A549 (cell line): Measurements from ENCODE around the gene NPHP1. TPM values are rescaled to one million over a fixed set of nuclear protein-coding genes. Genes with fewer than 3 reads are reported as not detected.
A peak's percentile ranks its signal among the peaks of the same experiment; 100 is the strongest.

Experiments used
- ATAC-seq, 2 experiments: fragments of 200-7000 bp in 1 of 2; fragments of >200 bp in 1 of 2; cut with Nextera tagmentation in 1 of 2; cut with Tn5 transposase in 1 of 2; 3 replicates each; pipeline versions ENCODE4 v1.8.0 to v1.9.1; 2018 to 2020; ENCODE audit warnings: mild to moderate bottlenecking in 1 of 2, moderate library complexity in 1 of 2
- CTCF ChIA-PET: fragments of 300-600 bp; sonication (Branson Sonifier 250); formaldehyde crosslinking; extraction: SDS; loops from one replicate; lab custom pipeline; 2021; ENCODE audit warnings: antibody characterized with exemption, inconsistent platforms; lab: Yijun Ruan, JAX
- POLR2A ChIA-PET: fragments of 350-600 bp; formaldehyde crosslinking; extraction: SDS; loops from one replicate; lab custom pipeline; 2021; ENCODE audit warnings: antibody characterized with exemption, inconsistent platforms; lab: Yijun Ruan, JAX
- DNase-seq, 2 experiments: peaks; one replicate each; pipeline versions ENCODE4 v3.0.0 to v3.0.0-alpha.2; 2011 to 2016; ENCODE audit warnings: low read depth in 1 of 2, low spot score in 1 of 2
- FAIRE-seq: peaks from 2 replicates; lab custom pipeline; 2011; peaks lifted over from hg19 to GRCh38; lab: Jason Lieb, UNC
- H3K27ac ChIP-seq, 2 experiments: fragments of >200 bp; sonication (Bioruptor Twin); formaldehyde crosslinking; 3 replicates each; pipeline ENCODE4 v1.5.1; 2016 to 2017
- H3K4me1 ChIP-seq: fragments of >200 bp; sonication (Bioruptor Twin); formaldehyde crosslinking; 3 replicates; pipeline ENCODE4 v1.6.1; 2016
- H3K4me2 ChIP-seq: fragments of >200 bp; sonication (Bioruptor Twin); formaldehyde crosslinking; 3 replicates; pipeline ENCODE4 v1.6.1; 2016
- H3K4me3 ChIP-seq: fragments of >200 bp; sonication (Bioruptor Twin); formaldehyde crosslinking; 3 replicates; pipeline ENCODE4 v1.5.1; 2016
- H3K9me3 ChIP-seq: fragments of >200 bp; sonication (Bioruptor Twin); formaldehyde crosslinking; 3 replicates; pipeline ENCODE4 v1.6.1; 2016
- CHD2 ChIP-seq: fragments of 150-350 bp; IDR thresholded peaks from 2 replicates; pipeline ENCODE4 v1.6.1; 2014; ENCODE audit warnings: low read length; ENCODE audit not compliant: partially characterized antibody
- EHF ChIP-seq: fragments of 250-450 bp; sonication (Bioruptor Pico); IDR thresholded peaks from 2 replicates; pipeline ENCODE4 v1.5.0; 2020; ENCODE audit warnings: mild to moderate bottlenecking
- FOSB ChIP-seq: fragments of 250-450 bp; sonication (Bioruptor Pico); IDR thresholded peaks from 2 replicates; pipeline ENCODE4 v1.5.0; 2020; ENCODE audit warnings: mild to moderate bottlenecking, moderate library complexity
- GATA3 ChIP-seq: IDR thresholded peaks from 2 replicates; pipeline ENCODE4 v1.6.1; 2012; ENCODE audit warnings: borderline replicate concordance
- HDAC2 ChIP-seq: fragments of 200-600 bp; sonication (generic); IDR thresholded peaks from 2 replicates; pipeline ENCODE4 v1.6.1; 2016
- HEYL ChIP-seq: fragments of 250-450 bp; sonication (Bioruptor Pico); IDR thresholded peaks from 2 replicates; pipeline ENCODE4 v1.8.0; 2021; ENCODE audit warnings: mild to moderate bottlenecking, moderate library complexity
- HOXA7 ChIP-seq: fragments of 250-450 bp; sonication (Bioruptor Pico); IDR thresholded peaks from 2 replicates; pipeline ENCODE4 v1.5.0; 2020; ENCODE audit warnings: mild to moderate bottlenecking, moderate library complexity
- KDM1A ChIP-seq: fragments of 200-600 bp; sonication (generic); IDR thresholded peaks from 2 replicates; pipeline ENCODE4 v1.6.1; 2016; ENCODE audit warnings: low read depth, mild to moderate bottlenecking
- KDM5A ChIP-seq: fragments of 200-600 bp; sonication (generic); IDR thresholded peaks from 2 replicates; pipeline ENCODE4 v1.6.1; 2016; ENCODE audit warnings: antibody characterized with exemption, mild to moderate bottlenecking
- MAFK ChIP-seq: fragments of 450-650 bp; IDR thresholded peaks from 2 replicates; pipeline ENCODE4 v1.6.1; 2014; ENCODE audit not compliant: partially characterized antibody
- MAZ ChIP-seq: fragments of 150-350 bp; IDR thresholded peaks from 2 replicates; pipeline ENCODE4 v1.6.1; 2014; ENCODE audit warnings: antibody characterized with exemption, low read depth, low read length, borderline replicate concordance
- MYC ChIP-seq: IDR thresholded peaks from 2 replicates; pipeline ENCODE4 v1.6.1; 2012; ENCODE audit warnings: mild to moderate bottlenecking, inconsistent platforms, low read length, improper control_type of control experiment, borderline replicate concordance
- NPAS2 ChIP-seq: fragments of 250-450 bp; sonication (Bioruptor Pico); IDR thresholded peaks from 2 replicates; pipeline ENCODE4 v1.8.0; 2022; ENCODE audit warnings: mild to moderate bottlenecking, moderate library complexity, borderline replicate concordance
- NR3C1 ChIP-seq: fragments of >200 bp; sonication (Bioruptor Twin); formaldehyde crosslinking; IDR thresholded peaks from 3 replicates; pipeline ENCODE4 v1.6.1; 2017
- PHF8 ChIP-seq: fragments of 200-600 bp; sonication (generic); IDR thresholded peaks from 2 replicates; pipeline ENCODE4 v1.6.1; 2016; ENCODE audit warnings: low read depth, mild to moderate bottlenecking, antibody characterized with exemption, moderate library complexity, borderline replicate concordance
- RAD21 ChIP-seq, 2 experiments: fragments of >200 bp in 1 of 2; sonication (Bioruptor Twin) in 1 of 2; formaldehyde crosslinking in 1 of 2; IDR thresholded peaks in 1 of 2; conservative IDR thresholded peaks in 1 of 2; 2 replicates in 1 of 2; 3 replicates in 1 of 2; pipeline ENCODE4 v1.6.1; 2012 to 2018; ENCODE audit warnings: inconsistent platforms in 1 of 2
- RARB ChIP-seq: fragments of 250-450 bp; sonication (Bioruptor Pico); IDR thresholded peaks from 2 replicates; pipeline ENCODE4 v1.8.0; 2021; ENCODE audit warnings: mild to moderate bottlenecking, moderate library complexity
- RNF2 ChIP-seq: fragments of 200-600 bp; sonication (generic); IDR thresholded peaks from 2 replicates; pipeline ENCODE4 v1.6.1; 2016; ENCODE audit warnings: low read depth, mild to moderate bottlenecking, antibody characterized with exemption, moderate library complexity, borderline replicate concordance
- SMC3 ChIP-seq: fragments of >200 bp; sonication (Bioruptor Twin); formaldehyde crosslinking; IDR thresholded peaks from 3 replicates; pipeline ENCODE4 v1.6.1; 2018; ENCODE audit warnings: inconsistent platforms
- SREBF2 ChIP-seq: fragments of 450-650 bp; IDR thresholded peaks from 2 replicates; pipeline ENCODE4 v1.6.1; 2014; ENCODE audit warnings: mild to moderate bottlenecking, moderate library complexity
- WGBS: methylation state at CpG from one replicate; pipeline ENCODE4 v1.1.6; 2017; ENCODE audit errors: missing lambda C conversion rate; 5-methylcytosine and 5-hydroxymethylcytosine counted together
- polyA plus RNA-seq, 4 experiments: library from polyadenylated mRNA; depleted of rRNA in 3 of 4; stranded (reverse); fragments of >200 nt; fragmentation: RNase III in 1 of 4; extraction: RNeasy Plus Mini Kit Qiagen cat#74134 plus additional on column Dnase treatment in 1 of 4; gene quantifications; 2 replicates in 3 of 4; 3 replicates in 1 of 4; pipeline ENCODE4 v1.2.3, GENCODE V29; 2011 to 2017
- TF ChIP-seq, protein P1 (sequence below): fragments of 200-600 bp; sonication (generic); IDR thresholded peaks from 2 replicates; pipeline ENCODE4 v1.6.1; 2016; ENCODE audit warnings: antibody characterized with exemption, mild to moderate bottlenecking, moderate library complexity
- TF ChIP-seq, protein P2 (sequence below): IDR thresholded peaks from 2 replicates; pipeline ENCODE4 v1.6.1; 2012
- TF ChIP-seq, protein P3 (sequence below): fragments of >200 bp; sonication (Bioruptor Twin); formaldehyde crosslinking; IDR thresholded peaks from 3 replicates; pipeline ENCODE4 v1.5.1; 2016
- TF ChIP-seq, protein P4 (sequence below): fragments of 450-650 bp; IDR thresholded peaks from 2 replicates; pipeline ENCODE4 v1.6.1; 2014; ENCODE audit warnings: antibody characterized with exemption
- TF ChIP-seq, protein P5 (sequence below): fragments of 250-450 bp; sonication (Bioruptor Pico); IDR thresholded peaks from 2 replicates; pipeline ENCODE4 v1.5.0; 2021; ENCODE audit warnings: mild to moderate bottlenecking, moderate library complexity, borderline replicate concordance

NPHP1 gene
- polyA plus RNA-seq, 2 of the 4 experiments (the other 2 are of a cell fraction) = 8.4 to 15.4 TPM

DNA sequence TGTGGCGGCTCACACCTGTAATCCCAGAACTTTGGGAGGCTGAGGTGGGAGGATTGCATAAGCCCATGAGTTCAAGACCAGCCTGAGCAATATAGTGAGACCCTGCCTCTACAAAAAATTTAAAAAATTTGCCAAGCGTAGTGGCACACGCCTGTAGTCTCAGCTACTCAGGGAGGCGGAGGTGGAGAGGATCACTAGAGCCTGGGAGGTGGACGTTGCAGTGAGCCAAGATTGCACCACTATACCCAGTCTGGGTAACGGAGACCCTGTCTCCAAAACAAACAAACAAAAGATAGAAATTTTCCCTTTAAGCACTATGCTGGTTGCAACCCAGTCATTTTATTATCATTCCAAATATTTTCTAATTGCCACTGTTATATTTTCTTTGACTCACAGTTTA lies 32.3 kb downstream of the NPHP1 start:
- Histone ChIP-seq H3K4me3 (no peak overlapping the region), H3K27ac (no peak overlapping the region), H3K4me1 (peaks cover 9% of the 10 kb centered on the region), H3K9me3 (no peaks in the 10 kb centered on the region), H3K4me2 (no peak overlapping the region)
- TF ChIP-seq, protein P1, sequence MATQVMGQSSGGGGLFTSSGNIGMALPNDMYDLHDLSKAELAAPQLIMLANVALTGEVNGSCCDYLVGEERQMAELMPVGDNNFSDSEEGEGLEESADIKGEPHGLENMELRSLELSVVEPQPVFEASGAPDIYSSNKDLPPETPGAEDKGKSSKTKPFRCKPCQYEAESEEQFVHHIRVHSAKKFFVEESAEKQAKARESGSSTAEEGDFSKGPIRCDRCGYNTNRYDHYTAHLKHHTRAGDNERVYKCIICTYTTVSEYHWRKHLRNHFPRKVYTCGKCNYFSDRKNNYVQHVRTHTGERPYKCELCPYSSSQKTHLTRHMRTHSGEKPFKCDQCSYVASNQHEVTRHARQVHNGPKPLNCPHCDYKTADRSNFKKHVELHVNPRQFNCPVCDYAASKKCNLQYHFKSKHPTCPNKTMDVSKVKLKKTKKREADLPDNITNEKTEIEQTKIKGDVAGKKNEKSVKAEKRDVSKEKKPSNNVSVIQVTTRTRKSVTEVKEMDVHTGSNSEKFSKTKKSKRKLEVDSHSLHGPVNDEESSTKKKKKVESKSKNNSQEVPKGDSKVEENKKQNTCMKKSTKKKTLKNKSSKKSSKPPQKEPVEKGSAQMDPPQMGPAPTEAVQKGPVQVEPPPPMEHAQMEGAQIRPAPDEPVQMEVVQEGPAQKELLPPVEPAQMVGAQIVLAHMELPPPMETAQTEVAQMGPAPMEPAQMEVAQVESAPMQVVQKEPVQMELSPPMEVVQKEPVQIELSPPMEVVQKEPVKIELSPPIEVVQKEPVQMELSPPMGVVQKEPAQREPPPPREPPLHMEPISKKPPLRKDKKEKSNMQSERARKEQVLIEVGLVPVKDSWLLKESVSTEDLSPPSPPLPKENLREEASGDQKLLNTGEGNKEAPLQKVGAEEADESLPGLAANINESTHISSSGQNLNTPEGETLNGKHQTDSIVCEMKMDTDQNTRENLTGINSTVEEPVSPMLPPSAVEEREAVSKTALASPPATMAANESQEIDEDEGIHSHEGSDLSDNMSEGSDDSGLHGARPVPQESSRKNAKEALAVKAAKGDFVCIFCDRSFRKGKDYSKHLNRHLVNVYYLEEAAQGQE = no peak
- ChIA-PET POLR2A (no interaction called here), CTCF (interaction anchor here (3.7 kb wide), 1 partner anchor 15 kb away, joined by 17 read pairs; no protein-coding TSS in a partner anchor)
- no peak for FAIRE-seq
- no peak for DNase-seq
- no peak for ATAC-seq
- 80% methylated on average over 6 of the region's 6 CpGs for WGBS

DNA sequence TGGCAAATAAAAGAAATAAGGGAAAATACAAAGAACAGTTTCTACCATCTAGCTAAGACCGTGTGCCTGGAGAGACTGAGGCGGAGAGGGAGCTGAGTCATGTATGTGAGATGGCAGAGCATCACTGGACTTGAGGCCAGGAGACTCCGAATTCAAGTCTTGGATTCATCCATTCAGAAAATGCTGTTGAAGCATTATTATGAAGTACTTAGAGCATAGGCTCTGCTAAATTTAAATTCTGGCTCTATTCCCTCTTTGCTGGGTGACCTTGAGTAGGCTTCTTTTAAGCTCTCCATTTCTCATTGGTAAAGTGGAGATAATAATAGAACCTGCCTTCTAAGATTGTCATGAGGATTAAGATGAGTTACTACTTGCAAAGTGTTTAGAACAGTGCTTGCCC lies 34.7 kb downstream of the NPHP1 start:
- Histone ChIP-seq H3K27ac (no peak overlapping the region), H3K9me3 (no peaks in the 10 kb centered on the region), H3K4me2 (no peak overlapping the region), H3K4me3 (no peak overlapping the region), H3K4me1 (peaks cover 9% of the 10 kb centered on the region)
- FAIRE-seq = no peak
- no peak for DNase-seq
- POLR2A ChIA-PET = no interaction called here
- no peak for ATAC-seq
- 62% methylated on average over 3 of the region's 3 CpGs for WGBS
- CTCF ChIA-PET = interaction anchor here (2.1 to 3.7 kb wide), 2 partner anchors 13 to 54 kb away, joined by 7 to 17 read pairs; partner anchors contain the start of gene MALL
- TF ChIP-seq, protein P2, sequence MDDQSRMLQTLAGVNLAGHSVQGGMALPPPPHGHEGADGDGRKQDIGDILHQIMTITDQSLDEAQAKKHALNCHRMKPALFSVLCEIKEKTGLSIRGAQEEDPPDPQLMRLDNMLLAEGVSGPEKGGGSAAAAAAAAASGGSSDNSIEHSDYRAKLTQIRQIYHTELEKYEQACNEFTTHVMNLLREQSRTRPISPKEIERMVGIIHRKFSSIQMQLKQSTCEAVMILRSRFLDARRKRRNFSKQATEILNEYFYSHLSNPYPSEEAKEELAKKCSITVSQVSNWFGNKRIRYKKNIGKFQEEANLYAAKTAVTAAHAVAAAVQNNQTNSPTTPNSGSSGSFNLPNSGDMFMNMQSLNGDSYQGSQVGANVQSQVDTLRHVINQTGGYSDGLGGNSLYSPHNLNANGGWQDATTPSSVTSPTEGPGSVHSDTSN = no peak
- peak; percentile 59 for TF ChIP-seq MAFK
- TF ChIP-seq, protein P3, sequence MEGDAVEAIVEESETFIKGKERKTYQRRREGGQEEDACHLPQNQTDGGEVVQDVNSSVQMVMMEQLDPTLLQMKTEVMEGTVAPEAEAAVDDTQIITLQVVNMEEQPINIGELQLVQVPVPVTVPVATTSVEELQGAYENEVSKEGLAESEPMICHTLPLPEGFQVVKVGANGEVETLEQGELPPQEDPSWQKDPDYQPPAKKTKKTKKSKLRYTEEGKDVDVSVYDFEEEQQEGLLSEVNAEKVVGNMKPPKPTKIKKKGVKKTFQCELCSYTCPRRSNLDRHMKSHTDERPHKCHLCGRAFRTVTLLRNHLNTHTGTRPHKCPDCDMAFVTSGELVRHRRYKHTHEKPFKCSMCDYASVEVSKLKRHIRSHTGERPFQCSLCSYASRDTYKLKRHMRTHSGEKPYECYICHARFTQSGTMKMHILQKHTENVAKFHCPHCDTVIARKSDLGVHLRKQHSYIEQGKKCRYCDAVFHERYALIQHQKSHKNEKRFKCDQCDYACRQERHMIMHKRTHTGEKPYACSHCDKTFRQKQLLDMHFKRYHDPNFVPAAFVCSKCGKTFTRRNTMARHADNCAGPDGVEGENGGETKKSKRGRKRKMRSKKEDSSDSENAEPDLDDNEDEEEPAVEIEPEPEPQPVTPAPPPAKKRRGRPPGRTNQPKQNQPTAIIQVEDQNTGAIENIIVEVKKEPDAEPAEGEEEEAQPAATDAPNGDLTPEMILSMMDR = no peak
- no peak for TF ChIP-seq EHF (CRISPR knock-in tag)
- TF ChIP-seq NR3C1 = no peak
- no peak for TF ChIP-seq FOSB (CRISPR knock-in tag)
- no peak for TF ChIP-seq NPAS2 (CRISPR knock-in tag)
- no peak for TF ChIP-seq SREBF2
- TF ChIP-seq GATA3 = no peak

DNA sequence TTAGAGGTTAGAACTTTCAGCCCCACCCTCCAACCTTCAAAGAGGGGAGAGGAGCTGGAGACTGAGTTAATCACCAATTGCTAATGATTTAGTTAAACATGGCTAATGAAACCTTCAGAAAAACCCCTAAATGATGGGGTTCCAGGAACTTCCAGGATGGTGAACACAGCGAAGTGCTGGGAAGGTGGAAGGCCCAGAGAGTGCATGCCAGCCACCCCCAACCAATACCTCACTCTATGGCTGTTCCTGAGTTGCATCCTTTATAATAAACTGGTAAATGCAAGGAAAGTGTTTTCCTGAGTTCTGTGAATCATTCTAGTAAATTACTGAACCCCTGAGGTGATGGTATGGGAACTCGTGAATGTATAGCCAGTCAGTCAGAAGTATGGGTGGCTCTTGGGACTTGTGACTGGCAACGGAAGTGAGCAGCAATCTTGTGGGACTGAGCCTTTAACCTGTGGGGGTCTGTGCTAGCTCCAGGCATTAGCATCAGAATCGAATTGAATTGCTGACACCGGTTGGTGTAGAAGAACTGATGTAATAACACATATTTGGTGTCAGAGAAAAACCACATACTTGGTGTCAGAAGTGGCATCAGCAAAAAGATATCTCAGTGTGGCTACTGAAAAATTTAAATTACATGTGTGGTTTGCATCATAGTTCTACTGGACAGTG lies 37.4 kb downstream of the NPHP1 start:
- ChIA-PET POLR2A (no interaction called here), CTCF (interaction anchor here (2.1 to 4.1 kb wide), 2 partner anchors 10 to 53 kb away, joined by 5 to 20 read pairs; no protein-coding TSS in a partner anchor)
- 78% methylated on average over 5 of the region's 5 CpGs for WGBS
- Histone ChIP-seq H3K9me3 (no peaks in the 10 kb centered on the region), H3K4me3 (no peak overlapping the region), H3K4me1 (no peaks in the 10 kb centered on the region), H3K4me2 (no peak overlapping the region), H3K27ac (no peak overlapping the region)
- DNase-seq (no peak), FAIRE-seq (no peak), ATAC-seq (no peak)
- TF ChIP-seq MYC (no peak), RAD21 (conservative IDR thresholded peaks at IDR 0.05 in 1 of 2, IDR thresholded peaks at IDR 0.05 in 1 of 2) (no peak), SREBF2 (no peak), HEYL (no peak), KDM5A (no peak), PHF8 (no peak), CHD2 (no peak), MAZ (no peak), RARB (no peak), KDM1A (no peak), SMC3 (no peak), HOXA7 (CRISPR knock-in tag) (no peak), HDAC2 (no peak), RNF2 (no peak)
- TF ChIP-seq, protein P4, sequence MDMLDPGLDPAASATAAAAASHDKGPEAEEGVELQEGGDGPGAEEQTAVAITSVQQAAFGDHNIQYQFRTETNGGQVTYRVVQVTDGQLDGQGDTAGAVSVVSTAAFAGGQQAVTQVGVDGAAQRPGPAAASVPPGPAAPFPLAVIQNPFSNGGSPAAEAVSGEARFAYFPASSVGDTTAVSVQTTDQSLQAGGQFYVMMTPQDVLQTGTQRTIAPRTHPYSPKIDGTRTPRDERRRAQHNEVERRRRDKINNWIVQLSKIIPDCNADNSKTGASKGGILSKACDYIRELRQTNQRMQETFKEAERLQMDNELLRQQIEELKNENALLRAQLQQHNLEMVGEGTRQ = no peak
- TF ChIP-seq, protein P5, sequence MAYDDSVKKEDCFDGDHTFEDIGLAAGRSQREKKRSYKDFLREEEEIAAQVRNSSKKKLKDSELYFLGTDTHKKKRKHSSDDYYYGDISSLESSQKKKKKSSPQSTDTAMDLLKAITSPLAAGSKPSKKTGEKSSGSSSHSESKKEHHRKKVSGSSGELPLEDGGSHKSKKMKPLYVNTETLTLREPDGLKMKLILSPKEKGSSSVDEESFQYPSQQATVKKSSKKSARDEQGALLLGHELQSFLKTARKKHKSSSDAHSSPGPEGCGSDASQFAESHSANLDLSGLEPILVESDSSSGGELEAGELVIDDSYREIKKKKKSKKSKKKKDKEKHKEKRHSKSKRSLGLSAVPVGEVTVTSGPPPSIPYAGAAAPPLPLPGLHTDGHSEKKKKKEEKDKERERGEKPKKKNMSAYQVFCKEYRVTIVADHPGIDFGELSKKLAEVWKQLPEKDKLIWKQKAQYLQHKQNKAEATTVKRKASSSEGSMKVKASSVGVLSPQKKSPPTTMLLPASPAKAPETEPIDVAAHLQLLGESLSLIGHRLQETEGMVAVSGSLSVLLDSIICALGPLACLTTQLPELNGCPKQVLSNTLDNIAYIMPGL (CRISPR knock-in tag) = no peak
